HEK293 (cell line): Measurements from ENCODE around the gene INTS2.

ENCODE experiments used
- CTCF ChIA-PET: fragments of 350-600 bp; formaldehyde crosslinking; extraction: SDS; loops from one replicate; lab custom pipeline; 2021; ENCODE audit warnings: antibody characterized with exemption; lab: Yijun Ruan, JAX
- POLR2A ChIA-PET: fragments of 300-600 bp; formaldehyde crosslinking; extraction: SDS; loops from one replicate; lab custom pipeline; 2020; ENCODE audit warnings: antibody characterized with exemption, inconsistent platforms; lab: Yijun Ruan, JAX
- H3K27ac ChIP-seq: fragments of 200-500 bp; sonication (Bioruptor generic); 2 replicates; pipeline ENCODE4 v1.5.1; 2014; ENCODE audit warnings: low read depth, low read length, control low read depth, inconsistent platforms; ENCODE audit errors: extremely low read depth
- H3K36me3 ChIP-seq, 2 experiments: fragments of 200-500 bp in 1 of 2; sonication (Bioruptor generic) in 1 of 2; 1 replicate in 1 of 2; 2 replicates in 1 of 2; pipeline ENCODE4 v1.5.1; 2014 to 2017; ENCODE audit warnings: inconsistent platforms in 2 of 2, low read length in 2 of 2; ENCODE audit not compliant: control insufficient read depth in 2 of 2, insufficient read depth in 1 of 2
- H3K4me1 ChIP-seq: fragments of 200-500 bp; sonication (Bioruptor generic); 2 replicates; pipeline ENCODE4 v1.5.1; 2014; ENCODE audit warnings: mild to moderate bottlenecking, low read length, inconsistent platforms; ENCODE audit not compliant: control insufficient read depth, insufficient read depth
- H3K4me3 ChIP-seq: 2 replicates; pipeline ENCODE4 v1.5.1; 2011; ENCODE audit warnings: low read depth, mild to moderate bottlenecking, control low read depth, low read length, moderate library complexity
- H3K9me3 ChIP-seq: fragments of 200-500 bp; sonication (Bioruptor generic); 2 replicates; pipeline ENCODE4 v1.5.1; 2014; ENCODE audit warnings: low read depth, low read length, inconsistent platforms; ENCODE audit not compliant: control insufficient read depth, insufficient read depth
- FEZF1 ChIP-seq: fragments of 450-650 bp; formaldehyde crosslinking; IDR thresholded peaks from 2 replicates; pipeline ENCODE4 v1.5.1; 2016; ENCODE audit warnings: missing biosample characterization, missing genetic modification characterization
- GLIS1 ChIP-seq: fragments of 450-650 bp; formaldehyde crosslinking; IDR thresholded peaks from 2 replicates; pipeline ENCODE4 v1.5.1; 2016; ENCODE audit warnings: missing biosample characterization, missing genetic modification characterization
- HOXD13 ChIP-seq: sonication (generic); formaldehyde crosslinking; IDR thresholded peaks from 2 replicates; pipeline ENCODE4 v1.8.0; 2022; ENCODE audit warnings: missing genetic modification reagents, borderline replicate concordance
- KLF7 ChIP-seq: fragments of 450-650 bp; formaldehyde crosslinking; IDR thresholded peaks from 2 replicates; pipeline ENCODE4 v1.5.1; 2016; ENCODE audit warnings: missing biosample characterization, missing genetic modification characterization, borderline replicate concordance
- REPIN1 ChIP-seq: fragments of 450-650 bp; formaldehyde crosslinking; IDR thresholded peaks from 2 replicates; pipeline ENCODE4 v1.5.1; 2017; ENCODE audit warnings: missing biosample characterization, missing genetic modification characterization, low read depth
- SP7 ChIP-seq: fragments of 450-650 bp; formaldehyde crosslinking; IDR thresholded peaks from 2 replicates; pipeline ENCODE4 v1.5.1; 2016; ENCODE audit warnings: missing biosample characterization, missing genetic modification characterization
- TRIM28 ChIP-seq: IDR thresholded peaks from 2 replicates; pipeline ENCODE4 v1.6.1; 2011; ENCODE audit warnings: low read length, control low read depth, borderline replicate concordance
- ZNF133 ChIP-seq: fragments of 450-650 bp; formaldehyde crosslinking; IDR thresholded peaks from 2 replicates; pipeline ENCODE4 v1.5.1; 2016; ENCODE audit warnings: missing biosample characterization, missing genetic modification characterization
- ZNF146 ChIP-seq: fragments of 450-650 bp; formaldehyde crosslinking; IDR thresholded peaks from 2 replicates; pipeline ENCODE4 v1.5.1; 2016; ENCODE audit warnings: missing biosample characterization, missing genetic modification characterization
- ZNF175 ChIP-seq: fragments of 450-650 bp; formaldehyde crosslinking; IDR thresholded peaks from 2 replicates; pipeline ENCODE4 v1.5.1; 2016; ENCODE audit warnings: missing biosample characterization, missing genetic modification characterization
- ZNF24 ChIP-seq: fragments of 450-650 bp; formaldehyde crosslinking; IDR thresholded peaks from 2 replicates; pipeline ENCODE4 v1.5.1; 2016; ENCODE audit warnings: missing biosample characterization, missing genetic modification characterization
- ZNF324 ChIP-seq: fragments of 450-650 bp; formaldehyde crosslinking; IDR thresholded peaks from 2 replicates; pipeline ENCODE4 v1.5.1; 2016; ENCODE audit warnings: missing biosample characterization, missing genetic modification characterization
- ZNF354C ChIP-seq: fragments of 450-650 bp; formaldehyde crosslinking; IDR thresholded peaks from 2 replicates; pipeline ENCODE4 v1.5.1; 2016; ENCODE audit warnings: missing biosample characterization, missing genetic modification characterization, low read depth, borderline replicate concordance
- ZNF394 ChIP-seq: fragments of 450-650 bp; formaldehyde crosslinking; IDR thresholded peaks from 2 replicates; pipeline ENCODE4 v1.5.1; 2016; ENCODE audit warnings: missing biosample characterization, missing genetic modification characterization, mild to moderate bottlenecking, moderate library complexity, borderline replicate concordance
- ZNF658 ChIP-seq: fragments of 450-650 bp; formaldehyde crosslinking; IDR thresholded peaks from 2 replicates; pipeline ENCODE4; 2016; ENCODE audit warnings: missing biosample characterization, missing genetic modification characterization
- ZNF776 ChIP-seq: fragments of 450-650 bp; formaldehyde crosslinking; IDR thresholded peaks from 2 replicates; pipeline ENCODE4 v1.5.0; 2017; ENCODE audit warnings: missing biosample characterization, missing genetic modification characterization, borderline replicate concordance
- ZNF837 ChIP-seq: fragments of 450-650 bp; formaldehyde crosslinking; IDR thresholded peaks from 2 replicates; pipeline ENCODE4 v1.5.1; 2016; ENCODE audit warnings: missing biosample characterization, missing genetic modification characterization
- TF ChIP-seq, protein P1 (sequence below): fragments of 450-650 bp; formaldehyde crosslinking; IDR thresholded peaks from 2 replicates; pipeline ENCODE4 v1.5.1; 2016; ENCODE audit warnings: missing biosample characterization, missing genetic modification characterization
- TF ChIP-seq, protein P2 (sequence below): fragments of 450-650 bp; IDR thresholded peaks from 2 replicates; pipeline ENCODE4 v1.5.1; 2018; ENCODE audit warnings: missing biosample characterization, mild to moderate bottlenecking, missing genetic modification characterization
- TF ChIP-seq, protein P3 (sequence below): fragments of 450-650 bp; formaldehyde crosslinking; IDR thresholded peaks from 2 replicates; pipeline ENCODE4 v1.5.1; 2016; ENCODE audit warnings: missing biosample characterization, missing genetic modification characterization
- TF ChIP-seq, protein P4 (sequence below): fragments of 450-650 bp; formaldehyde crosslinking; IDR thresholded peaks from 2 replicates; pipeline ENCODE4 v1.5.1; 2016; ENCODE audit warnings: missing biosample characterization, missing genetic modification characterization

Gene INTS2

DNA sequence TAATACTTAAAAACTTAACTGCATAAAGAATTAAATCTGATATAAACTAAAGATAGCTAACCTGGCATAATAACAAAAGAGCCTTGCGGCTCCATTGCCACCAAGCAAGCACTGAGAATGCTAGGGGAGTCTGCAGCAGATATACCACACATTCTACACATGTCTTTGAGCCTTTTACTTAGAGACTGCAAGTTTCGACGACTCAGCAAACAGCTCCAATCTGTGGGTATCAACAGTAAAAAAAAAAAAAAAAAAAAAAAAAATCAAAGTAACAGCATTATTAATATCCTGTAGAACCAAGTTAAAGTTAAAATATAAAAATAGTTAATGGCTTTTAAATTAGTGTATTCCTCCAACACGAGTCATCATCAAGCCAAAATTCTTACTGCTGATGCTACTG lies 27.8 kb upstream of the INTS2 start:
- ChIA-PET POLR2A (no interaction called here), CTCF (interaction anchor here (0.8 kb wide), 1 partner anchor 543 kb away, joined by 3 read pairs; no protein-coding TSS in a partner anchor)
- no peaks in the 10 kb centered on the region for H3K4me1 ChIP-seq
- H3K27ac ChIP-seq = no peak overlapping the region
- no peak overlapping the region for H3K4me3 ChIP-seq
- H3K36me3 ChIP-seq = peaks cover 78 to 82% of the 10 kb centered on the region in 2 experiments
- no peaks in the 10 kb centered on the region for H3K9me3 ChIP-seq
- TF ChIP-seq ZNF133 (tag by site-specific recombination) (no peak), ZNF324 (tag by site-specific recombination) (no peak)
- TF ChIP-seq, protein P1, sequence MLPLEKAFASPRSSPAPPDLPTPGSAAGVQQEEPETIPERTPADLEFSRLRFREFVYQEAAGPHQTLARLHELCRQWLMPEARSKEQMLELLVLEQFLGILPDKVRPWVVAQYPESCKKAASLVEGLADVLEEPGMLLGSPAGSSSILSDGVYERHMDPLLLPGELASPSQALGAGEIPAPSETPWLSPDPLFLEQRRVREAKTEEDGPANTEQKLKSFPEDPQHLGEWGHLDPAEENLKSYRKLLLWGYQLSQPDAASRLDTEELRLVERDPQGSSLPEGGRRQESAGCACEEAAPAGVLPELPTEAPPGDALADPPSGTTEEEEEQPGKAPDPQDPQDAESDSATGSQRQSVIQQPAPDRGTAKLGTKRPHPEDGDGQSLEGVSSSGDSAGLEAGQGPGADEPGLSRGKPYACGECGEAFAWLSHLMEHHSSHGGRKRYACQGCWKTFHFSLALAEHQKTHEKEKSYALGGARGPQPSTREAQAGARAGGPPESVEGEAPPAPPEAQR (tag by site-specific recombination) = no peak

DNA sequence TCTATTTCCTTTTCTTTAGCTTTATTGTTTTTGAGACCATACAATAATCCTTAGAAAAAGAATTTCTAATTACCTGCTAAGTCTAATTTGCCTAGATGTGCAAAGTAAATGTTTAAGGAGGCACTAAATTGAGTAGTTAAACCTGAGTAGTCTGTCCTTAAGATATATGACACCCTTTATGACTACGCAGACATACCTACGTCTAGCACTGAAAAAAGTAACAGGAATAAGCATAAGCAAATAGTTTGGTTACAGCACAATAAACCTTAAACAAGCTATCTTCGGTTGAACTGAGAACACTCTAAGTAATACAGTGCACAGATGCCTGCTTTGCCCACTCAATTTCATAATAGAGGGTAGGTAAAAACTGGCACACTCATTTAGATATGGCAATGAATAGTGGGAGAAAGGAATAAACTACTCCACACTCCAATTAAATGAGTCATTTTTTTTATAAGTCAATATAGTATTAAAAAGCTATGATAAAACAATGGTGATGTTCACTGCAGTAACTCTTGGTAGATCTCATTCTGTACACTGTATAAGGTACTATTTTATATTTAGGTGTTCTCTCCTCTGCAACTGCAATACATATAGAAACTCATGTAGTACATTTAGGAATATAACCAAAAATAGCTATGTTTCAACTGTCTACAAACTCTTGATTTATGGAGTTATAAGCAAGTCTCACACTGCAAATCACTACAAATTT lies 19.7 kb upstream of the INTS2 start:
- H3K4me1 ChIP-seq = no peaks in the 10 kb centered on the region
- H3K4me3 ChIP-seq = no peak overlapping the region
- ChIA-PET CTCF (interaction anchor here (0.6 to 1.2 kb wide), 4 partner anchors 111 to 641 kb away, joined by 3 to 4 read pairs (median 4); no protein-coding TSS in a partner anchor), POLR2A (interaction anchor here (0.5 kb wide), 1 partner anchor 46 kb away, joined by 6 read pairs; no protein-coding TSS in a partner anchor)
- H3K9me3 ChIP-seq = no peaks in the 10 kb centered on the region
- no peak overlapping the region; the same call in 1 of the 2 replicates for H3K27ac ChIP-seq
- TF ChIP-seq ZNF837 (tag by site-specific recombination) (no peak), KLF7 (tag by site-specific recombination) (no peak), ZNF394 (tag by site-specific recombination) (no peak)
- peaks cover 81 to 85% of the 10 kb centered on the region in 2 experiments for H3K36me3 ChIP-seq

DNA sequence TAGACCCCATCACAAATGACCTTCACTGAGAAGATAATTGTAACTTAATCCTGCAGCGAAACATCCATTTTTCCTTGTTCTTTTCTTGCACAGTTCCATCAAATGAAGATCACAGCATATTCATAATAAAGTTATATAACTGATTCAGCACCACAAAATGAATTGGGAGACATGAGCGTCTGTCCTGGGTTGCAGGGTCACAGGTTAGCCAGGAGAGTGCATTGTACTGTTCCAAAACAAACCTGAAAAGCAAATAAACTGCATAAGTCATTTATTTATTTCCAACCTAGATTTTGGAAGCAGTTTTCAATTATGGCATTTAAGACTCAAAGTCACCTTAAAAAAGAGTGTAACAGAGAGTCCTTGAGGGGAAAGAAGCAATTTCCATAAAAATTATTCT lies 18.6 kb upstream of the INTS2 start:
- H3K27ac ChIP-seq = no peak overlapping the region
- H3K9me3 ChIP-seq = no peaks in the 10 kb centered on the region
- peaks cover 76 to 78% of the 10 kb centered on the region in 2 experiments for H3K36me3 ChIP-seq
- ChIA-PET CTCF (no interaction called here), POLR2A (no interaction called here)
- no peak overlapping the region for H3K4me3 ChIP-seq
- H3K4me1 ChIP-seq = no peaks in the 10 kb centered on the region
- no peak for TF ChIP-seq SP7 (tag by site-specific recombination)

DNA sequence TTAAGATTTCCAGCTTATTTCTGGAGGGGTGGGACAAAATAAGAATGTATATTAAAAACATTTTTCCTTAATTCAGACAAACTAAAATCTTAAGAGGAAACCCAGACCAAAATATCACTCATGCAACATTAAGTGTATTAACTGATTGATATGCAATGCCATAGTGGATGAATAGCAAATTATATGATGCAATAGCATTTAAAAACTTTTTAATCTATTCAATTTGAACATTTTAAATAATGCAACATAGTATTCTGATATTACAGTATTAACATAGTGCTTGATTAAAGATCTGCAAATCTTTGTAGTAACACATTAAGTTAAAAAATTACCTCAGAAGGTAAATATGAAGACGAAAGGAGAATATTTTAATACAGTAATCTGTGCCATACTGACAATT lies 15.3 kb upstream of the INTS2 start:
- H3K4me3 ChIP-seq = no peak overlapping the region
- H3K4me1 ChIP-seq = no peaks in the 10 kb centered on the region
- ChIA-PET CTCF (interaction anchor here (0.6 to 1.4 kb wide), 5 partner anchors 11 to 285 kb away, joined by 3 to 4 read pairs (median 3); no protein-coding TSS in a partner anchor), POLR2A (no interaction called here)
- H3K9me3 ChIP-seq = no peaks in the 10 kb centered on the region
- H3K36me3 ChIP-seq = peaks cover 46 to 57% of the 10 kb centered on the region in 2 experiments
- H3K27ac ChIP-seq = no peak overlapping the region
- TF ChIP-seq ZNF394 (tag by site-specific recombination) (no peak), ZNF658 (tag by site-specific recombination) (no peak), GLIS1 (tag by site-specific recombination) (no peak), ZNF146 (tag by site-specific recombination) (no peak), TRIM28 (no peak), ZNF354C (tag by site-specific recombination) (no peak), REPIN1 (no peak), ZNF776 (tag by site-specific recombination) (no peak), SP7 (tag by site-specific recombination) (no peak), FEZF1 (no peak), ZNF24 (tag by site-specific recombination) (no peak), ZNF175 (no peak), HOXD13 (CRISPR knock-in tag) (no peak)
- TF ChIP-seq, protein P2, sequence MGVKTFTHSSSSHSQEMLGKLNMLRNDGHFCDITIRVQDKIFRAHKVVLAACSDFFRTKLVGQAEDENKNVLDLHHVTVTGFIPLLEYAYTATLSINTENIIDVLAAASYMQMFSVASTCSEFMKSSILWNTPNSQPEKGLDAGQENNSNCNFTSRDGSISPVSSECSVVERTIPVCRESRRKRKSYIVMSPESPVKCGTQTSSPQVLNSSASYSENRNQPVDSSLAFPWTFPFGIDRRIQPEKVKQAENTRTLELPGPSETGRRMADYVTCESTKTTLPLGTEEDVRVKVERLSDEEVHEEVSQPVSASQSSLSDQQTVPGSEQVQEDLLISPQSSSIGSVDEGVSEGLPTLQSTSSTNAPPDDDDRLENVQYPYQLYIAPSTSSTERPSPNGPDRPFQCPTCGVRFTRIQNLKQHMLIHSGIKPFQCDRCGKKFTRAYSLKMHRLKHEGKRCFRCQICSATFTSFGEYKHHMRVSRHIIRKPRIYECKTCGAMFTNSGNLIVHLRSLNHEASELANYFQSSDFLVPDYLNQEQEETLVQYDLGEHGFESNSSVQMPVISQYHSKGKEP (tag by site-specific recombination) = no peak
- TF ChIP-seq, protein P3, sequence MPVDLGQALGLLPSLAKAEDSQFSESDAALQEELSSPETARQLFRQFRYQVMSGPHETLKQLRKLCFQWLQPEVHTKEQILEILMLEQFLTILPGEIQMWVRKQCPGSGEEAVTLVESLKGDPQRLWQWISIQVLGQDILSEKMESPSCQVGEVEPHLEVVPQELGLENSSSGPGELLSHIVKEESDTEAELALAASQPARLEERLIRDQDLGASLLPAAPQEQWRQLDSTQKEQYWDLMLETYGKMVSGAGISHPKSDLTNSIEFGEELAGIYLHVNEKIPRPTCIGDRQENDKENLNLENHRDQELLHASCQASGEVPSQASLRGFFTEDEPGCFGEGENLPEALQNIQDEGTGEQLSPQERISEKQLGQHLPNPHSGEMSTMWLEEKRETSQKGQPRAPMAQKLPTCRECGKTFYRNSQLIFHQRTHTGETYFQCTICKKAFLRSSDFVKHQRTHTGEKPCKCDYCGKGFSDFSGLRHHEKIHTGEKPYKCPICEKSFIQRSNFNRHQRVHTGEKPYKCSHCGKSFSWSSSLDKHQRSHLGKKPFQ (tag by site-specific recombination) = no peak
- TF ChIP-seq, protein P4, sequence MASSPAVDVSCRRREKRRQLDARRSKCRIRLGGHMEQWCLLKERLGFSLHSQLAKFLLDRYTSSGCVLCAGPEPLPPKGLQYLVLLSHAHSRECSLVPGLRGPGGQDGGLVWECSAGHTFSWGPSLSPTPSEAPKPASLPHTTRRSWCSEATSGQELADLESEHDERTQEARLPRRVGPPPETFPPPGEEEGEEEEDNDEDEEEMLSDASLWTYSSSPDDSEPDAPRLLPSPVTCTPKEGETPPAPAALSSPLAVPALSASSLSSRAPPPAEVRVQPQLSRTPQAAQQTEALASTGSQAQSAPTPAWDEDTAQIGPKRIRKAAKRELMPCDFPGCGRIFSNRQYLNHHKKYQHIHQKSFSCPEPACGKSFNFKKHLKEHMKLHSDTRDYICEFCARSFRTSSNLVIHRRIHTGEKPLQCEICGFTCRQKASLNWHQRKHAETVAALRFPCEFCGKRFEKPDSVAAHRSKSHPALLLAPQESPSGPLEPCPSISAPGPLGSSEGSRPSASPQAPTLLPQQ (tag by site-specific recombination) = no peak
